ENCODE data around the gene SLC6A17. TPM values are rescaled to one million over a fixed set of nuclear protein-coding genes. Genes with fewer than 3 reads are reported as not detected.

The SLC6A17 gene
- total RNA-seq, 1 experiment from 2014 or later = not detected

DNA sequence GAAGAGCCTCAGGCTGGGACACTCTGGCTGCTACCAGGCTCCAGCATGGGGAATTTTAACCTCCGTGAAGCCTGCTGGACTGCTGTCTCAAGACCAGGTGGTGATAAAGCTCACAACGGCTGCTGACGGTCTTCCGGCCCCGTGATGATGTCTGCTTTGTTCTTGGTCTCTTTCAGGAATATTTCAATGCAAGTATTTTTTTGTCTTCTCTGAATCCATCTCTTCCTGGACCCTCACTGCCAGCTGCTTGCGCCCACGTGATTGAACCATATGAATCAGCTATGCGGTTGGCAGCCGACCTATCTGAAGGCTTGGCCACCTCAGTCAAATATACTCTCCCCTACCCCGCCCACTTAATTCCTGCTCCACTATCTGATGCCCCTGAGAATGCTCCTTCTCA lies 14.6 kb upstream of the SLC6A17 start:
- no peak overlapping the region for H3K27ac ChIP-seq (ENCODE audit: low read depth, low read length, poor library complexity, severe bottlenecking)
- no peak for TF ChIP-seq EZH2 (IDR thresholded peaks at IDR 0.05; ENCODE audit: borderline replicate concordance, low read depth, low read length, poor library complexity, severe bottlenecking)
- TF ChIP-seq, protein P1, sequence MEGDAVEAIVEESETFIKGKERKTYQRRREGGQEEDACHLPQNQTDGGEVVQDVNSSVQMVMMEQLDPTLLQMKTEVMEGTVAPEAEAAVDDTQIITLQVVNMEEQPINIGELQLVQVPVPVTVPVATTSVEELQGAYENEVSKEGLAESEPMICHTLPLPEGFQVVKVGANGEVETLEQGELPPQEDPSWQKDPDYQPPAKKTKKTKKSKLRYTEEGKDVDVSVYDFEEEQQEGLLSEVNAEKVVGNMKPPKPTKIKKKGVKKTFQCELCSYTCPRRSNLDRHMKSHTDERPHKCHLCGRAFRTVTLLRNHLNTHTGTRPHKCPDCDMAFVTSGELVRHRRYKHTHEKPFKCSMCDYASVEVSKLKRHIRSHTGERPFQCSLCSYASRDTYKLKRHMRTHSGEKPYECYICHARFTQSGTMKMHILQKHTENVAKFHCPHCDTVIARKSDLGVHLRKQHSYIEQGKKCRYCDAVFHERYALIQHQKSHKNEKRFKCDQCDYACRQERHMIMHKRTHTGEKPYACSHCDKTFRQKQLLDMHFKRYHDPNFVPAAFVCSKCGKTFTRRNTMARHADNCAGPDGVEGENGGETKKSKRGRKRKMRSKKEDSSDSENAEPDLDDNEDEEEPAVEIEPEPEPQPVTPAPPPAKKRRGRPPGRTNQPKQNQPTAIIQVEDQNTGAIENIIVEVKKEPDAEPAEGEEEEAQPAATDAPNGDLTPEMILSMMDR (conservative IDR thresholded peaks at IDR 0.05; ENCODE audit: low read depth, low read length) = no peak
- intact Hi-C loops (cut with micrococcal nuclease; ENCODE audit: unreplicated experiment) = no loop called here
- ChIA-PET POLR2A (ENCODE audit: low non-redundant PET) (no interaction called here), CTCF (no interaction called here)
- no peaks in the 10 kb centered on the region for H3K4me1 ChIP-seq (ENCODE audit: insufficient read depth, low read length, poor library complexity, severe bottlenecking)
- DNase-seq (ENCODE audit: low spot score) = no peak
- H3K4me3 ChIP-seq (ENCODE audit: low read depth, low read length, poor library complexity, severe bottlenecking) = no peak overlapping the region
- peaks cover 83% of the 10 kb centered on the region for H3K27me3 ChIP-seq (replicated peaks; ENCODE audit: insufficient read depth, low read depth, low read length, poor library complexity)
- no TSS peak for BruUV-seq (replicated peaks)
- H3K36me3 ChIP-seq (ENCODE audit: insufficient read depth, low read length, poor library complexity, severe bottlenecking) = no peaks in the 10 kb centered on the region
- H3K9me3 ChIP-seq (ENCODE audit: low read depth, low read length, poor library complexity, severe bottlenecking) = no peaks in the 10 kb centered on the region

DNA sequence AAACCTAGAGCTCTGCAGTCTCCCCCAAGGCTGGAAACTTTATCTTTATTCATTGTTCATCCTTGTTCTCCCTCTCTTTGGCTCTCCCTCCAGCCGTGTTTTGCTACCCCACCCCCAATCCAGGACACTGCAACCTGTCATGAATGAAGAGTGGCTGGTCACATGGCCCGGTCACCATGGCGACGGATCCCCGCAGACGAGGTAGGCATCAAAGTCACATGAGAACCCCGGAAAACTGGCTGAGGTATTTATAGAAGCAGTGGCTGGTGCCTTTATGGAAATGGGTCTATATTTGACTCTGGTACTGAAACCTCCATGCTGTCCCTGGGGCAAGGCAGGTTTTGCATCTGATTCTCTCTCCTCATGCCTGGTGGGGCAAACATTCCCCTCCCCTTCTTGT lies 13.4 kb upstream of the SLC6A17 start:
- Histone ChIP-seq H3K27ac (ENCODE audit: low read depth, low read length, poor library complexity, severe bottlenecking) (no peak overlapping the region), H3K4me3 (ENCODE audit: low read depth, low read length, poor library complexity, severe bottlenecking) (no peak overlapping the region), H3K36me3 (ENCODE audit: insufficient read depth, low read length, poor library complexity, severe bottlenecking) (no peaks in the 10 kb centered on the region), H3K9me3 (ENCODE audit: low read depth, low read length, poor library complexity, severe bottlenecking) (no peaks in the 10 kb centered on the region), H3K4me1 (ENCODE audit: insufficient read depth, low read length, poor library complexity, severe bottlenecking) (no peaks in the 10 kb centered on the region), H3K27me3 (replicated peaks; ENCODE audit: insufficient read depth, low read depth, low read length, poor library complexity) (peaks cover 83% of the 10 kb centered on the region)
- no TSS peak for BruUV-seq (replicated peaks)
- CTCF ChIA-PET = no interaction called here
- intact Hi-C loops (cut with micrococcal nuclease; ENCODE audit: unreplicated experiment) = no loop called here
- POLR2A ChIA-PET (ENCODE audit: low non-redundant PET) = no interaction called here
- TF ChIP-seq, protein P1 (conservative IDR thresholded peaks at IDR 0.05; ENCODE audit: low read depth, low read length) = no peak
- TF ChIP-seq EZH2 (IDR thresholded peaks at IDR 0.05; ENCODE audit: borderline replicate concordance, low read depth, low read length, poor library complexity, severe bottlenecking) = no peak
- DNase-seq (ENCODE audit: low spot score) = no peak

DNA sequence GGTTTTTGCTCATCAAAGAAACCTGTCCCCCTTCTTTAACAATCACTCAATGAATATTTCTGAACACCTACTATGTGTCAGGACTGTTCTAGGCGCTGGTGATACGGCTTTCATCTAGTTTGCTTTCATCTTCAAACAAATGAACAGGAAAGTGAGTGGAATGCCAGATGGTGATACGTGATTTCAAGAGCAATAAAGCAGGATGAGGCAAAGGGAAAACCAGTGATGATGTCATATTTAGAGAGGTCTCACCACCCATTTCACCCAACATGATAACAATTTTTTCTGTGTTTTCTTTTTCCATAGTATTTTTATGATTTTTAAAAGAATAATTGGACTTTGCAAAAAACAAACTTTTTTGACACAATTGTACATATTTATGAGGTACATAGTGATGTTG lies 11.3 kb upstream of the SLC6A17 start:
- H3K27me3 ChIP-seq (replicated peaks; ENCODE audit: insufficient read depth, low read depth, low read length, poor library complexity) = peaks cover 87% of the 10 kb centered on the region
- no peak for DNase-seq (ENCODE audit: low spot score)
- ChIA-PET CTCF (no interaction called here), POLR2A (ENCODE audit: low non-redundant PET) (no interaction called here)
- no peak overlapping the region for H3K27ac ChIP-seq (ENCODE audit: low read depth, low read length, poor library complexity, severe bottlenecking)
- intact Hi-C loops (cut with micrococcal nuclease; ENCODE audit: unreplicated experiment) = no loop called here
- no peak for TF ChIP-seq EZH2 (IDR thresholded peaks at IDR 0.05; ENCODE audit: borderline replicate concordance, low read depth, low read length, poor library complexity, severe bottlenecking)
- TF ChIP-seq, protein P1 (conservative IDR thresholded peaks at IDR 0.05; ENCODE audit: low read depth, low read length) = no peak
- no peak overlapping the region for H3K4me3 ChIP-seq (ENCODE audit: low read depth, low read length, poor library complexity, severe bottlenecking)
- H3K4me1 ChIP-seq (ENCODE audit: insufficient read depth, low read length, poor library complexity, severe bottlenecking) = no peaks in the 10 kb centered on the region
- no peaks in the 10 kb centered on the region for H3K9me3 ChIP-seq (ENCODE audit: low read depth, low read length, poor library complexity, severe bottlenecking)
- H3K36me3 ChIP-seq (ENCODE audit: insufficient read depth, low read length, poor library complexity, severe bottlenecking) = no peaks in the 10 kb centered on the region
- no TSS peak for BruUV-seq (replicated peaks)

All from A673 (cell line).